Heart right ventricle (tissue), 16 donors: ENCODE results near the gene SOAT2. TPM values are rescaled to one million over a fixed set of nuclear protein-coding genes. Genes with fewer than 3 reads are reported as not detected.
"Not testable (repeated sequence)": the region's sequence is repeated elsewhere in the genome, so short reads cannot be mapped to it uniquely, and the experiment has no call there.

Experiments
- ATAC-seq, 8 donors: fragments of 200-7000 bp; cut with Tn5 transposase; one replicate each; pipeline ENCODE4 v1.9.1; 2020; ENCODE audit warnings: mild to moderate bottlenecking in 8 of 8, moderate library complexity in 8 of 8, moderate number of reproducible peaks in 1 of 8
- DNase-seq, 2 donors: peaks; one replicate each; pipeline ENCODE4 v3.0.0-alpha.2; 2020
- H3K27ac ChIP-seq, 10 donors: fragments of 200-600 bp; sonication (generic) in 2 of 10; one replicate each; pipeline versions ENCODE4 v1.5.0 to v1.8.0; 2020 to 2022; ENCODE audit warnings: mild to moderate bottlenecking in 3 of 10
- H3K27me3 ChIP-seq, 7 donors: fragments of 200-600 bp; one replicate each; pipeline ENCODE4 v1.8.0; 2021 to 2022; ENCODE audit warnings: mild to moderate bottlenecking in 2 of 7
- H3K36me3 ChIP-seq, 9 donors: fragments of 200-600 bp; sonication (generic) in 1 of 9; one replicate each; pipeline versions ENCODE4 v1.5.0 to v1.8.0; 2020 to 2022; ENCODE audit warnings: mild to moderate bottlenecking in 2 of 9
- H3K4me1 ChIP-seq, 9 donors: fragments of 200-600 bp; sonication (generic) in 1 of 9; one replicate each; pipeline versions ENCODE4 v1.5.0 to v1.8.0; 2020 to 2022; ENCODE audit warnings: mild to moderate bottlenecking in 4 of 9
- H3K4me3 ChIP-seq, 10 donors: fragments of 200-600 bp; sonication (generic) in 2 of 10; one replicate each; pipeline versions ENCODE4 v1.5.0 to v1.8.0; 2020 to 2022; ENCODE audit warnings: mild to moderate bottlenecking in 7 of 10, moderate library complexity in 2 of 10
- H3K9me3 ChIP-seq, 11 donors: fragments of 200-600 bp in 10 of 11; sonication (generic) in 2 of 11; one replicate each; pipeline versions ENCODE4 v1.5.0 to v1.8.0; 2013 to 2022; ENCODE audit warnings: mild to moderate bottlenecking in 2 of 11, control low read depth in 1 of 11, moderate library complexity in 1 of 11
- WGBS, 2 donors: extraction: QIAGEN DNeasy Blood & Tissue Kit; methylation state at CpG; one replicate each; pipeline ENCODE4 v1.1.7; 2013; ENCODE audit warnings: inconsistent platforms in 1 of 2; 5-methylcytosine and 5-hydroxymethylcytosine counted together
- intact Hi-C, 10 donors: fragments of 100-400 bp; cut with DNase I; formaldehyde crosslinking; loops; one replicate each; pipeline versions ENCODE4 v1.11.1 to v1.14.2; 2022
- polyA plus RNA-seq, 2 donors: library from polyadenylated mRNA; stranded (reverse); fragments of 200-250 nt; gene quantifications; one replicate each; pipeline ENCODE4 v1.2.3, GENCODE V29; 2013
- total RNA-seq, 10 donors: library from RNA; stranded (reverse); fragmentation: NEBNext Ultra II Directional in 3 of 10; extraction: Animal tissue kit (Norgen Biotek cat#: 25700) in 3 of 10; gene quantifications; one replicate each; pipeline versions ENCODE4 v1.2.1 to v1.2.4, GENCODE V29; 2021 to 2023
- TF ChIP-seq, protein P1 (sequence below), 9 donors: fragments of 200-600 bp; sonication (generic) in 2 of 9; IDR thresholded peaks; one replicate each; pipeline versions ENCODE4 v1.5.0 to v1.8.0; 2021 to 2022; ENCODE audit warnings: antibody characterized with exemption in 9 of 9, mild to moderate bottlenecking in 5 of 9, moderate library complexity in 1 of 9
- donor health status: Arrhythmogenic right ventricular cardiomyopathy.
- donor health status: ischemic (EF 13 %, LVEDD 7.1; RV severe dilation, severe dysfunction).
- donor health status: healthy with polysubstance abuse.
- donor health status: DM: no; HTN: yes; CAD: no.
- donor health status: DM: no; HTN: no; CAD: no.
- donor health status: ischemic (EF 25% LVEDD 6.9; RV normal size, moderate dysfunction).
- donor health status: ischemic (EF 25% LVEDD 5.7; RV mildly dilated, moderate dysfunction).
- donor health status: healthy.
- donor health status: DM: yes; HTN: yes; CAD: no.
- donor health status: Ischemic cardiomyopathy.
- donor health status: ischemic (EF 35%, LVEDD 5.7; RV mildly dilated, moderate dysfunction).
- donor health status: nonischemic (EF 11% LVEDD 7.7; RV severe dilation, severe dysfunction).
- donor health status: DM: yes; HTN: yes; CAD: no.
- donor health status: PGD.
- donor health status: ischemic (EF 29% LVEDD 5.4; RV normal size, mild dysfunction).
- donor health status: nonischemic (EF 23%, LVEDD 6.1; RV moderate dilation, normal function).

Gene SOAT2
- total and polyA plus RNA-seq, 12 donors, result 0.03 TPM; not detected in 11

DNA sequence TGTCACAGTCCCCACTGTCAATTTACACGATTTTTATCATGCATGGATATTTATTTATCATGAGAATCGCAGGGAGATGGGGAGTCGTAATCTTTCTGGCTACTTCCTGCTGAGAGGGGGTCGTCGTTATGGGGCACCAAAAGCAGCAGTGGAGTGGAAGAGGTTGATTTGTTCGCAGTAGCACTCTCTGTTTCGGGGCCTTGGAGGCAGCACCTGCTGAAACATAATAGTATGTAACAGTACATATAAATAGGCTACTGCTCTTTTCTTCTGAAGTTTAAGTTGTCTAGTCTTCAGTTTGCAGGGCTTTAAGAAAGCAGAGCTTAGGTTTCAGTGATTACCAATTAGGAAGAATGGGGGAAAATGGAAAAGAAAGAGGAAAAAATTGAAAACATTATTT is 3.8 kb downstream of the SOAT2 start:
- Histone ChIP-seq H3K27me3 (no peaks in the 10 kb centered on the region), H3K27ac (no peak overlapping the region), H3K4me3 (no peak overlapping the region), H3K9me3 (no peaks in the 10 kb centered on the region), H3K4me1 (peaks cover 0 to 25% (median 10%) of the 10 kb centered on the region in 9 donors), H3K36me3 (peaks cover 0 to 9% (median 0%) of the 10 kb centered on the region in 9 donors)
- no peak for DNase-seq
- 54 to 63% methylated on average over 7 of the region's 7 CpGs for WGBS, 2 donors
- TF ChIP-seq, protein P1, sequence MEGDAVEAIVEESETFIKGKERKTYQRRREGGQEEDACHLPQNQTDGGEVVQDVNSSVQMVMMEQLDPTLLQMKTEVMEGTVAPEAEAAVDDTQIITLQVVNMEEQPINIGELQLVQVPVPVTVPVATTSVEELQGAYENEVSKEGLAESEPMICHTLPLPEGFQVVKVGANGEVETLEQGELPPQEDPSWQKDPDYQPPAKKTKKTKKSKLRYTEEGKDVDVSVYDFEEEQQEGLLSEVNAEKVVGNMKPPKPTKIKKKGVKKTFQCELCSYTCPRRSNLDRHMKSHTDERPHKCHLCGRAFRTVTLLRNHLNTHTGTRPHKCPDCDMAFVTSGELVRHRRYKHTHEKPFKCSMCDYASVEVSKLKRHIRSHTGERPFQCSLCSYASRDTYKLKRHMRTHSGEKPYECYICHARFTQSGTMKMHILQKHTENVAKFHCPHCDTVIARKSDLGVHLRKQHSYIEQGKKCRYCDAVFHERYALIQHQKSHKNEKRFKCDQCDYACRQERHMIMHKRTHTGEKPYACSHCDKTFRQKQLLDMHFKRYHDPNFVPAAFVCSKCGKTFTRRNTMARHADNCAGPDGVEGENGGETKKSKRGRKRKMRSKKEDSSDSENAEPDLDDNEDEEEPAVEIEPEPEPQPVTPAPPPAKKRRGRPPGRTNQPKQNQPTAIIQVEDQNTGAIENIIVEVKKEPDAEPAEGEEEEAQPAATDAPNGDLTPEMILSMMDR (IDR thresholded peaks at IDR 0.05), result no peak
- ATAC-seq, result no peak
- intact Hi-C loops, result no loop called here

DNA sequence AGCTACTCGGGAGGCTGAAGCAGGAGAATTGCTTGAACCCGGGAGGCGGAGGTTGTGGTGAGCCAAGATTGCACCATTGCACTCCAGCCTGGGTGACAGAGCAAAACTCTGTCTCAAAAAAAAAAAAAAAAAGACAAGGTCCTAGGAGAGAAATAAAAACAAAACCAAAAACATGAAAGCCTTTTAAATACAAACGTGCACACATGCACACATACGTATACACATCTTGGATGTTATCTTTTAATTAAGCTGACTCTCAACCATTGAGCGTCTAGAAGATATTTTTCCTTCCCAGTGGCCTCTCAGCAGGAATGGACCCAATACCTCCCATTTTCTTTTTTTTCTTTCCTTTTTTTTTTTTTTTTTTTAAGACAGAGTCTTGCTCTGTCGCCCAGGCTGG is 9.1 kb downstream of the SOAT2 start:
- ATAC-seq, result not testable (repeated sequence)
- 91 to 96% methylated on average over 7 of the region's 7 CpGs for WGBS, 2 donors

DNA sequence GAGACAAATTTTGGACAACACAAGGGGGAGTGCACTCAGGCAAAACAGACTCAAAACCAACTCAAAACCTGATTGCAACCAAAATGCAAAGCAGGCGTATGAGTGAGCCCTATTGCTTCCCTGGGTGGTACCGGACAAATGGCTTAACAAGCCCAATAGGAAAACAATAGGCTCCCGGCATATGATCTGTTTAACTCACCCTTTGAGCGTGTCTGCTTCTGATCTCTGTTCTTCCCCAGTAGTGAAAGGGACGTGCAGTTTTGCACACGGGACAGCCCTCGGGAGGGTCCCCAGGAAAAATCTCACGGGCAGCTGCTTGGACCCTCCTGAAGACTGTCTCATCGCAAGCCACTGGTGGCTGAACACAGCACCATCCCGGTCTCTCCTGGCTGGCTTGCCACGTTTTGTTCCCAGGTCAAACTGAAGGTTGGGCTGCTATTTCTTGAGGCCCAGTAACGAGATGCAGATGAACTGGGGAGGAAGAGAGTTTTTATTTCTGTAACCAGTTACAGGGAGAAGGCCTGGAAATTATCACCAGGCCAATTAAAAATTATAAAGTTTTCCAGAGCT is 9.9 kb downstream of the SOAT2 start:
- no peak overlapping the region for H3K4me3 ChIP-seq
- peak overlapping the region in 1 of 10 donors; percentile 15 for H3K27ac ChIP-seq
- DNase-seq (no peak), ATAC-seq (no peak)
- TF ChIP-seq, protein P1 (IDR thresholded peaks at IDR 0.05), result no peak
- no peaks in the 10 kb centered on the region for H3K9me3 ChIP-seq
- no peaks in the 10 kb centered on the region for H3K36me3 ChIP-seq
- 81 to 82% methylated on average over 12 of the region's 12 CpGs for WGBS, 2 donors
- peaks cover 0 to 19% (median 3%) of the 10 kb centered on the region in 9 donors for H3K4me1 ChIP-seq
- intact Hi-C loops, result loop anchor here in 1 of 10 donors (10.0 kb wide), 1 partner anchor 62 kb away; no protein-coding TSS in a partner anchor
- H3K27me3 ChIP-seq, result no peaks in the 10 kb centered on the region

More for the DNA sequence above, 9.1 kb downstream of the SOAT2 start:
- H3K4me3 ChIP-seq, H3K27me3 ChIP-seq, H3K27ac ChIP-seq, H3K9me3 ChIP-seq, H3K36me3 ChIP-seq, DNase-seq: not testable (repeated sequence)
- intact Hi-C loops, result loop anchor here in 1 of 10 donors (10.0 kb wide), 1 partner anchor 62 kb away; no protein-coding TSS in a partner anchor
- H3K4me1 ChIP-seq, result peaks cover 0 to 26% (median 3%) of the 10 kb centered on the region in 9 donors

DNA sequence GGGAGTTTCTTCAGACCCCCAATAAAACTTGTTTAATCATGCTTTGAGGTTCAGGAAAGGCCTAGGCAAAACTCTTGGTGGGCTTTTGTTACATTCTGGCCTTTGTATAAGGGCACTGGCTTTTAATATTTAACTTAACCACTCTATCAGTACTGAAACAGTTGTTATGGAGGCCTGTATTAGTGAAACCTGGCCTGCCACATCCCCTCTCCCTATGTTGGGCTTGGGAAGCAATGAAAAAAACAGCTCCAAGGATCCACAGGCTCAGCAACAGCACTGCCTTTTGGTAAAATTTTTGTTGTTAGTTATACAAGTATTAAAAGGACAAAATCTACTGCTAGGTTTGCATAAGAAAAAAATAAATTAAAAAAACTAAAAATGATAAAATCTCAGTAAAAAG is 10.7 kb downstream of the SOAT2 start:
- intact Hi-C loops, result loop anchor here in 1 of 10 donors (10.0 kb wide), 1 partner anchor 61 kb away; no protein-coding TSS in a partner anchor

More for the DNA sequence above, 10.7 kb downstream of the SOAT2 start:
- TF ChIP-seq, protein P1 (IDR thresholded peaks at IDR 0.05), result no peak
- DNase-seq (no peak), ATAC-seq (no peak)
- H3K4me1 ChIP-seq, result peaks cover 0 to 14% (median 3%) of the 10 kb centered on the region in 9 donors
- H3K36me3 ChIP-seq, result no peaks in the 10 kb centered on the region
- no peaks in the 10 kb centered on the region for H3K27me3 ChIP-seq
- no peak overlapping the region for H3K4me3 ChIP-seq
- no peaks in the 10 kb centered on the region for H3K9me3 ChIP-seq
- H3K27ac ChIP-seq, result peak overlapping the region in 1 of 10 donors; percentile 82
